Panc1 (cell line): ENCODE measurements around the gene SLC9A9.

ENCODE experiments used
- CTCF ChIP-seq: fragments of 450-650 bp; IDR thresholded peaks from 2 replicates; pipeline ENCODE4 v1.5.1; 2017; ENCODE audit warnings: mild to moderate bottlenecking
- REST ChIP-seq, 2 experiments: IDR thresholded peaks; 2 replicates each; pipeline ENCODE4 v1.6.1; 2011 to 2012; ENCODE audit warnings: low read depth in 2 of 2, control low read depth in 1 of 2, low read length in 1 of 2, mild to moderate bottlenecking in 1 of 2, moderate library complexity in 1 of 2; ENCODE audit not compliant: insufficient read depth in 1 of 2

GRCh38 chr3:143608966-143609365 is 239.3 kb downstream of the SLC9A9 start:
- TF ChIP-seq REST (IDR thresholded peaks at IDR 0.05; ENCODE audit: insufficient read depth in 1 of 2, low read depth in 2 of 2, low read length in 1 of 2) (no peak), CTCF (no peak)
